Spinal cord (tissue), 10 donors: ENCODE measurements around the gene MFNG. TPM values are rescaled to one million over a fixed set of nuclear protein-coding genes. Genes with fewer than 3 reads are reported as not detected.

Source experiments
- DNase-seq, 6 donors: peaks; one replicate each; pipeline versions ENCODE4 v3.0.0 to v3.0.0-alpha.2; 2013 to 2015; ENCODE audit warnings: low spot score in 6 of 6, low read depth in 4 of 6
- H3K27ac ChIP-seq: one replicate; pipeline ENCODE4 v1.5.1; 2013; ENCODE audit warnings: low read depth, low read length, control low read depth
- H3K27me3 ChIP-seq: one replicate; pipeline ENCODE4 v1.6.1; 2013; ENCODE audit warnings: low read length; ENCODE audit not compliant: control insufficient read depth, insufficient read depth
- H3K36me3 ChIP-seq: one replicate; pipeline ENCODE4 v1.6.1; 2013; ENCODE audit warnings: low read length; ENCODE audit not compliant: control insufficient read depth, insufficient read depth
- H3K4me1 ChIP-seq: one replicate; pipeline ENCODE4 v1.6.1; 2013; ENCODE audit warnings: low read length; ENCODE audit not compliant: control insufficient read depth, insufficient read depth
- H3K4me3 ChIP-seq: one replicate; pipeline ENCODE4 v1.5.1; 2013; ENCODE audit warnings: low read depth, low read length, control low read depth
- H3K9me3 ChIP-seq: one replicate; pipeline ENCODE4 v1.6.1; 2013; ENCODE audit warnings: low read length; ENCODE audit not compliant: control insufficient read depth, insufficient read depth
- WGBS: methylation state at CpG from one replicate; pipeline ENCODE4 v1.1.5; 2013; ENCODE audit warnings: missing lambda C conversion rate; ENCODE audit not compliant: insufficient coverage; 5-methylcytosine and 5-hydroxymethylcytosine counted together
- polyA plus RNA-seq, 2 donors: library from polyadenylated mRNA; unstranded; fragments of 120-200 nt; gene quantifications; one replicate each; pipeline ENCODE4 v1.2.1, GENCODE V29; 2013; ENCODE audit not compliant: insufficient read length in 2 of 2
- total RNA-seq, 2 donors: library from RNA; depleted of rRNA in 1 of 2; stranded (reverse); fragments of 120-200 nt in 1 of 2; fragments of >200 nt in 1 of 2; gene quantifications; one replicate each; pipeline versions ENCODE4 v1.2.3 to v1.2.4, GENCODE V29; 2013 to 2014
- donor health status: healthy.

Gene MFNG
- total and polyA plus RNA-seq, 4 donors: 3.6 to 12.6 (median 11.2) TPM

GRCh38 chr22:37525073-37525745 is 39.0 kb upstream of the MFNG start:
- 100% methylated on average over 2 of the region's 10 CpGs for WGBS
- no peak overlapping the region for H3K4me3 ChIP-seq
- no peak overlapping the region for H3K27ac ChIP-seq
- peaks cover 7% of the 10 kb centered on the region for H3K4me1 ChIP-seq
- H3K9me3 ChIP-seq: no peaks in the 10 kb centered on the region
- no peaks in the 10 kb centered on the region for H3K27me3 ChIP-seq
- no peak for DNase-seq
- no peaks in the 10 kb centered on the region for H3K36me3 ChIP-seq

GRCh38 chr22:37522482-37522881 is 36.3 kb upstream of the MFNG start:
- Histone ChIP-seq H3K4me3 (no peak overlapping the region), H3K36me3 (peaks cover 4% of the 10 kb centered on the region), H3K9me3 (no peaks in the 10 kb centered on the region), H3K4me1 (peaks cover 26% of the 10 kb centered on the region), H3K27ac (no peak overlapping the region), H3K27me3 (peaks cover 10% of the 10 kb centered on the region)
- 73% methylated on average over 4 of the region's 6 CpGs for WGBS
- no peak for DNase-seq

- no peak overlapping the region for H3K27ac ChIP-seq
- H3K36me3 ChIP-seq: peaks cover 4% of the 10 kb centered on the region
- H3K4me1 ChIP-seq: peaks cover 26% of the 10 kb centered on the region
- no peaks in the 10 kb centered on the region for H3K9me3 ChIP-seq
- H3K4me3 ChIP-seq: no peak overlapping the region
- DNase-seq: peak in 1 of 6 donors; percentile 72
- H3K27me3 ChIP-seq: peaks cover 10% of the 10 kb centered on the region
- WGBS: 56% methylated on average over 10 of the region's 14 CpGs
Observed at GRCh38 chr22:37521236-37521739, 35.1 kb upstream of the MFNG start.

DNA sequence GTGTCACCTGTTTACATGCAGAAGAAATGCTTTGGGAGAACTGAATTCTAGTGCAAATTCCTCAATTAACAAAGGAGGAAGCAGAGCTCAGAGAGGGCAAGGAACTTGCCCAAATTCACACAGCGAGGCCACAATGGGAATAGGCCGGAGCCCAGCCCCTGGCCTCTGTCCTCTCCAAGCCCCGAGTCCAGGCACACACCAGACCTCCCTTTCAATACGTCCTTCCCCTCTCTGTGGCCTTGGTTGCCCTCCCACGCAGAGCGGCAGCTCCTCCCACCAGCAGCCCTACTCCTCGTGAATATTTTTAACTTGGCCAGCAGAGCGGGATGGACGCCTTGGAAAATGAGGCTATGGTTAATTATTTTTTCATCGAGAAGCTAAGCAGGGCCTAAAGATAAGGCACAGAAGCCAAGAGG is 34.6 kb upstream of the MFNG start:
- Histone ChIP-seq H3K9me3 (no peaks in the 10 kb centered on the region), H3K27ac (no peak overlapping the region), H3K36me3 (peaks cover 8% of the 10 kb centered on the region), H3K27me3 (peaks cover 10% of the 10 kb centered on the region), H3K4me1 (peaks cover 26% of the 10 kb centered on the region), H3K4me3 (no peak overlapping the region)
- WGBS: 58% methylated on average over 6 of the region's 10 CpGs
- no peak for DNase-seq

DNA sequence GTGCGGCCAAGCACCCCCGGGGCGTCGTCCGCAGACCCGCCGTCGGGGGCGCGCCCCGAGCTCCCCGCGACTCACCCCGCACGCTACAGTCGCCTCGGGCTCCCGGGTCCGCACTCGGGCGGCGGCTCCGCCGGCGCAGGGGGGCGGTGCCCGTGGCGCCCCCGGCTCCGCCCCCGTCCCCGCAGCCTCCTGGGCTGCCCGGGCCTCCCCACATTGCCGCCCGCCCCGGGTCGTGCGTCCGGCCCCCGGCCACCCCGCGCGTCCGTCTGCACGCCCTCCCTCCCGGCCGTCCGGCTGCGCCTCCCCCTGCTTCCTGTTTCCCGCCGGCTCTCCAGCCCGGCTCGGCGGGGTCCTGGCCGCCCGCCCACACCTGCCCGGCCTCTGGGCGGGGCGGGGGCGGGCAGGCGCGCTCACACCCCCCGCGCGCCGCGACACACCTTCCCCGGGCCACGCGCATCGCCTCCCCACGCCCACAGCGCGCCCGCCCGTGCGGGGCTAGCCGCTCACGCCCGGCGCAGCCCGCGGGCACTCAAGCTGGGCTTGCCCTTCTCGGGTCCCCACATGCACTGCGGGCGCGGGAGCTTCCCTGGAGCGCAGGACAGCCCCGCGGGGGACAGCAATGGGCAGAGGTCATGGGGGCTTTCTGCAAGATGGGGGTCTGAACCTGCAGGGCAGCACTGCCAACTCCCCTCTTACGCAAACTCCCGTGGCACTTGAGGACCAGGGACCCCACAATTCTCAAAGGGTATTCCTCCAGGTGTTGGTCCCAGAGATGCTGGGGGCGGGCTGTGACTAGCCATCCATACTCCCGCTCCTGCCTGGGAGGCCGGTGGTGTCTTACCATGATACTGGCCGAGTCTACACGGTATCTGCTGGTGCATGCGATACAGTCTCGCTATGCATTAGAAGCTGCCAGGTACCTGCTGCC is 33.3 kb upstream of the MFNG start, which contains the start of gene CARD10:
Gene CARD10 (minus strand): TSS at position 148 of the 928 bp plus-strand sequence. CDS start 215 bp downstream, outside the sequence.
- peak in 1 of 6 donors; percentile 28 for DNase-seq
- Histone ChIP-seq H3K27me3 (peaks cover 10% of the 10 kb centered on the region), H3K36me3 (peaks cover 13% of the 10 kb centered on the region), H3K27ac (no peak within 1 kb of the TSS), H3K4me3 (peak within 1 kb of the TSS; percentile 39), H3K4me1 (peaks cover 23% of the 10 kb centered on the region), H3K9me3 (no peaks in the 10 kb centered on the region)
- 3% methylated on average over 99 of the region's 99 CpGs for WGBS

GRCh38 chr22:37518509-37519267 is 32.5 kb upstream of the MFNG start:
- peaks cover 17% of the 10 kb centered on the region for H3K36me3 ChIP-seq
- peak overlapping the region; percentile 39 for H3K4me3 ChIP-seq
- H3K4me1 ChIP-seq: peaks cover 23% of the 10 kb centered on the region
- H3K27ac ChIP-seq: no peak overlapping the region
- H3K27me3 ChIP-seq: peaks cover 10% of the 10 kb centered on the region
- 11% methylated on average over 63 of the region's 63 CpGs for WGBS
- H3K9me3 ChIP-seq: no peaks in the 10 kb centered on the region
- DNase-seq: no peak

GRCh38 chr22:37517826-37518450 is 31.8 kb upstream of the MFNG start:
- peaks cover 17% of the 10 kb centered on the region for H3K36me3 ChIP-seq
- 85% methylated on average over 12 of the region's 15 CpGs for WGBS
- peak overlapping the region; percentile 39 for H3K4me3 ChIP-seq
- DNase-seq: no peak
- H3K27ac ChIP-seq: no peak overlapping the region
- H3K27me3 ChIP-seq: peaks cover 10% of the 10 kb centered on the region
- H3K9me3 ChIP-seq: no peaks in the 10 kb centered on the region
- H3K4me1 ChIP-seq: peaks cover 29% of the 10 kb centered on the region

- peaks cover 44% of the 10 kb centered on the region for H3K4me1 ChIP-seq
- peaks cover 10% of the 10 kb centered on the region for H3K27me3 ChIP-seq
Observed at GRCh38 chr22:37516456-37516855, 30.3 kb upstream of the MFNG start.

DNA sequence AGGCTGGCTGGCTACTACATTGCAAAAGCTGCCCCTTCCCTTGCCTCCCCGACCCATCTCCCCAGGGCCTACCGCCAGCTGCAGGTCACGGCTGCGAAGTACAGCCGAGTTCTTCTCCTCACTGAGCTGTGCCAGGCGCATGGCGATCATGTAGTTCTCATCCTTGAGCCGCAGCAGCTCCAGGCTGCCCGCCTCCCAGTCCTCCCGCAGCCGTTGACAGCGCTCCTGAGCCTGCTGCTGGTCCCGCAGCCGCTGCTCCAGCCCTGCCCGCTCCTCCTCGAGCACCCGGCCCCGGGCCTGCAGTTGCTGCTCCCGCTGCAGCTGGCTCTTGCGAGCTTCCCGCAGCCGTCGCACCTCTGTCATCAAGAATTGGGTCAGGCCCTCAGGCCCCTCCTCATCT is 29.7 kb upstream of the MFNG start:
- no peak for DNase-seq

More at GRCh38 chr22:37516456-37516855, 30.3 kb upstream of the MFNG start:
- Histone ChIP-seq H3K27ac (no peak overlapping the region), H3K4me3 (no peak overlapping the region), H3K9me3 (no peaks in the 10 kb centered on the region), H3K36me3 (peaks cover 17% of the 10 kb centered on the region)
- DNase-seq: no peak
- no CpG with 5 or more reads among the region's 1 CpG for WGBS

More for the DNA sequence above, 29.7 kb upstream of the MFNG start:
- peaks cover 17% of the 10 kb centered on the region for H3K36me3 ChIP-seq
- H3K4me3 ChIP-seq: no peak overlapping the region
- peaks cover 42% of the 10 kb centered on the region for H3K4me1 ChIP-seq
- H3K27me3 ChIP-seq: peaks cover 10% of the 10 kb centered on the region
- no peaks in the 10 kb centered on the region for H3K9me3 ChIP-seq
- WGBS: 82% methylated on average over 23 of the region's 23 CpGs
- H3K27ac ChIP-seq: no peak overlapping the region
